ENCODE results near the gene KLHL26. TPM values are rescaled to one million over a fixed set of nuclear protein-coding genes. Genes with fewer than 3 reads are reported as not detected.

The KLHL26 gene
- total RNA-seq, 3 donors from 2014 or later (not counting 1 experiment from before 2014, with no cell fraction given): 8.0 to 11.5 (median 9.6) TPM

DNA sequence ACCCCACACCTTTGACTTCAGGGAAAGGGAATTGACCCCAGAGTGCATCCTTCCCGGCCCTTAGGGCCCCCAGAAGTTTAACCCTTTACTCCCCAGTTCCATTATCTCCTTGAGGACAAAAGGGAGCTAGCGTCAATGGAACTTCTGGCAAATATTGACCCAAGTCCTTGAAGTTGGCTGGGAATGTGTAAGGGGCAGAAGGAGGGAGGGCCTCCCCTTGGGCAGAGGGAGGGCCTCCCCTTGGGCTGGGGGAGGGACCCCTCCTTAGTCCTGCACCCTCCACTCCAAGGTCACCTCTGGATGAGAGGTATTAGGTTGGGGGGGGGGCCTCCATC, 27.1 kb upstream of the KLHL26 start:
- no peak for DNase-seq
- Mint-ChIP-seq H3K27ac (no peak overlapping the region), H3K36me3 (no peaks in the 10 kb centered on the region), H3K4me3 (no peak overlapping the region), H3K9me3 (no peaks in the 10 kb centered on the region), H3K4me1 (peaks cover 9 to 33% of the 10 kb centered on the region in 2 donors), H3K27me3 (ENCODE audit: low read depth in 2 of 2) (peaks cover 42 to 62% of the 10 kb centered on the region in 2 donors)
- WGBS (ENCODE audit: insufficient coverage): 18% methylated on average over 1 of the region's 2 CpGs
- no peak overlapping the region for H3K27ac ChIP-seq (ENCODE audit: low read length)
- ATAC-seq: no peak
- H3K4me1 ChIP-seq (ENCODE audit: control insufficient read depth, insufficient read depth, low read length): peaks cover 32% of the 10 kb centered on the region
- no peak overlapping the region for H3K4me3 ChIP-seq (ENCODE audit: low read length)
- no peak for TF ChIP-seq CTCF (IDR thresholded peaks at IDR 0.05)
- intact Hi-C loops (cut with micrococcal nuclease): no loop called here
- no peaks in the 10 kb centered on the region for H3K36me3 ChIP-seq (ENCODE audit: control insufficient read depth, insufficient read depth, low read length)
- peaks cover 60% of the 10 kb centered on the region for H3K27me3 ChIP-seq (ENCODE audit: control insufficient read depth, insufficient read depth, low read length)
- no peaks in the 10 kb centered on the region for H3K9me3 ChIP-seq (ENCODE audit: control insufficient read depth, insufficient read depth, low read length)

GRCh38 chr19:18610245-18610555, 26.6 kb upstream of the KLHL26 start:
- no peak for TF ChIP-seq CTCF (IDR thresholded peaks at IDR 0.05)
- Histone ChIP-seq H3K4me3 (ENCODE audit: low read length) (no peak overlapping the region), H3K27me3 (ENCODE audit: control insufficient read depth, insufficient read depth, low read length) (peaks cover 55% of the 10 kb centered on the region), H3K27ac (ENCODE audit: low read length) (no peak overlapping the region), H3K9me3 (ENCODE audit: control insufficient read depth, insufficient read depth, low read length) (no peaks in the 10 kb centered on the region), H3K4me1 (ENCODE audit: control insufficient read depth, insufficient read depth, low read length) (peaks cover 32% of the 10 kb centered on the region), H3K36me3 (ENCODE audit: control insufficient read depth, insufficient read depth, low read length) (no peaks in the 10 kb centered on the region)
- Mint-ChIP-seq H3K9me3 (no peaks in the 10 kb centered on the region), H3K4me1 (peaks cover 8 to 31% of the 10 kb centered on the region in 2 donors), H3K4me3 (peak overlapping the region; percentile 25), H3K27me3 (ENCODE audit: low read depth in 2 of 2) (peaks cover 40 to 63% of the 10 kb centered on the region in 2 donors), H3K27ac (no peak overlapping the region), H3K36me3 (no peaks in the 10 kb centered on the region)
- DNase-seq (no peak), ATAC-seq (no peak)
- 28% methylated on average over 3 of the region's 3 CpGs for WGBS (ENCODE audit: insufficient coverage)
- intact Hi-C loops (cut with micrococcal nuclease): no loop called here

GRCh38 chr19:18610556-18611326, 26.1 kb upstream of the KLHL26 start:
- Histone ChIP-seq H3K27me3 (ENCODE audit: control insufficient read depth, insufficient read depth, low read length) (peaks cover 54% of the 10 kb centered on the region), H3K4me1 (ENCODE audit: control insufficient read depth, insufficient read depth, low read length) (peaks cover 32% of the 10 kb centered on the region), H3K36me3 (ENCODE audit: control insufficient read depth, insufficient read depth, low read length) (no peaks in the 10 kb centered on the region), H3K27ac (ENCODE audit: low read length) (no peak overlapping the region), H3K9me3 (ENCODE audit: control insufficient read depth, insufficient read depth, low read length) (no peaks in the 10 kb centered on the region), H3K4me3 (ENCODE audit: low read length) (no peak overlapping the region)
- no peak for TF ChIP-seq CTCF (IDR thresholded peaks at IDR 0.05)
- 2% methylated on average over 42 of the region's 45 CpGs for WGBS (ENCODE audit: insufficient coverage)
- Mint-ChIP-seq H3K27me3 (ENCODE audit: low read depth in 2 of 2) (peaks cover 41 to 61% of the 10 kb centered on the region in 2 donors), H3K27ac (no peak overlapping the region), H3K4me3 (peak overlapping the region; percentile 25), H3K36me3 (no peaks in the 10 kb centered on the region), H3K9me3 (no peaks in the 10 kb centered on the region), H3K4me1 (peaks cover 4 to 28% of the 10 kb centered on the region in 2 donors)
- ATAC-seq (no peak), DNase-seq (no peak)
- intact Hi-C loops (cut with micrococcal nuclease): no loop called here
